Activated CD8-positive, alpha-beta T cell treated with anti-CD3 and anti-CD28 coated beads for 36 hours (primary cell): Measurements from ENCODE around the gene PIAS4. TPM values are rescaled to one million over a fixed set of nuclear protein-coding genes. Genes with fewer than 3 reads are reported as not detected.

Experiments
- ATAC-seq: fragments of 200-7000 bp; cut with Tn5 transposase; one replicate; pipeline ENCODE4 v1.10.0; 2021; ENCODE audit warnings: mild to moderate bottlenecking, moderate library complexity
- CTCF ChIA-PET: fragments of 350-600 bp; sonication (Branson Sonifier 250); formaldehyde crosslinking; loops from one replicate; lab custom pipeline; 2021; ENCODE audit warnings: antibody characterized with exemption; lab: Charles Lee
- POLR2A ChIA-PET: fragments of 350-600 bp; sonication (Branson Sonifier 250); formaldehyde crosslinking; loops from one replicate; lab custom pipeline; 2021; ENCODE audit warnings: antibody characterized with exemption; lab: Charles Lee
- DNase-seq: peaks from one replicate; pipeline ENCODE4 v3.0.0-alpha.2; 2020
- H3K27ac Mint-ChIP-seq: one replicate; pipeline ENCODE4 v1.8.0; 2021; ENCODE audit warnings: mild to moderate bottlenecking, mixed read lengths
- H3K27me3 Mint-ChIP-seq: one replicate; pipeline ENCODE4 v1.8.0; 2021; ENCODE audit warnings: mixed read lengths
- H3K36me3 Mint-ChIP-seq: one replicate; pipeline ENCODE4 v1.8.0; 2021; ENCODE audit warnings: low read depth, mixed read lengths
- H3K4me1 Mint-ChIP-seq: one replicate; pipeline ENCODE4 v1.8.0; 2021; ENCODE audit warnings: low read depth, mixed read lengths
- H3K4me3 Mint-ChIP-seq: one replicate; pipeline ENCODE4 v1.8.0; 2021; ENCODE audit warnings: mild to moderate bottlenecking, moderate library complexity, mixed read lengths
- H3K9me3 Mint-ChIP-seq: one replicate; pipeline ENCODE4 v1.8.0; 2021; ENCODE audit warnings: mixed read lengths
- CTCF ChIP-seq: fragments of 200-600 bp; IDR thresholded peaks from one replicate; pipeline ENCODE4 v1.8.0; 2022; ENCODE audit warnings: antibody characterized with exemption, mild to moderate bottlenecking
- intact Hi-C: fragments of 100-400 bp; cut with micrococcal nuclease; formaldehyde crosslinking; loops from one replicate; pipeline ENCODE4 v1.10.0; 2022
- total RNA-seq, 2 experiments: library from RNA; stranded (reverse); gene quantifications; one replicate each; pipeline ENCODE4 v1.2.3, GENCODE V29; 2021

The PIAS4 gene
- total RNA-seq, 2 experiments from 2014 or later, result 22.2 TPM

DNA sequence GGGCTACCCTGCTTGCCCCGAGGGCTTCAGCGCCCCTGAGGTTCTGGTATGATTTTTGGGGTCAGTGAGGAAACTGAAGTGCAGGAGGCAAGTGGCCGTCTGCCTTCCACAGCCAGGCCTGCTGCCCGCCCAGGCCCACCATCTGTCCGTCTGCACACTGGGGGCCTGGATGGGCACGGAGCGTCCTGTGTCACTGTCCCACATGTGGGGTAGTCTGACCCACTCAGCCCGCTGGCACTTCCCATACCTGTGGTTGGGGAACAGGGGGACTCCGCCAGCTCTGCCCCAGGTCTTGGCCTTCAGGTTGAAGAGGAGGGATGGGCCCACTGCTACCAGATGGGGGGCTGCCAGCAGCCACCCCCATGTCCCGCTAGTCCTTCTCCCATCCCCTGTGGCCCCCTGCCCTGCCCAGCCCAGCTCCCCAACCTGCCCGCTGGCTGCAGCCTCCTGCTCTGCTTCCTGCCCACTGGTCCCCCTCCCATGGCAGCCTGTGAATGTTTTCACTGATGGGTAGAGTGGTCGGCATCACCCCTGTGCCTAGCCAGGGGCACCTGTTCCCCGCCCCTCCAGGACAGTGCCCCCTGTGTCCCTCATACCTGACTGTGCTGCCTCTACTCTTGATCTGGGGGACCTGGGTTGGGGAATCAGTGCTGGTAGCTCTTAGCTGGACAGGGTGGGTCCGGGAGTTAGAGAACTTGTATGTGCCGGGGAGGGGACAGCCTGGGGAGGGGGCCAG is 9.5 kb downstream of the PIAS4 start:
- H3K4me3 Mint-ChIP-seq, result no peak overlapping the region
- ChIA-PET POLR2A (no interaction called here), CTCF (no interaction called here)
- DNase-seq, result no peak
- peaks cover 5% of the 10 kb centered on the region for H3K36me3 Mint-ChIP-seq
- H3K27me3 Mint-ChIP-seq, result no peaks in the 10 kb centered on the region
- peaks cover 5% of the 10 kb centered on the region for H3K4me1 Mint-ChIP-seq
- no peak for ATAC-seq
- H3K9me3 Mint-ChIP-seq, result no peaks in the 10 kb centered on the region
- H3K27ac Mint-ChIP-seq, result no peak overlapping the region
- intact Hi-C loops, result no loop called here
- TF ChIP-seq CTCF, result no peak

DNA sequence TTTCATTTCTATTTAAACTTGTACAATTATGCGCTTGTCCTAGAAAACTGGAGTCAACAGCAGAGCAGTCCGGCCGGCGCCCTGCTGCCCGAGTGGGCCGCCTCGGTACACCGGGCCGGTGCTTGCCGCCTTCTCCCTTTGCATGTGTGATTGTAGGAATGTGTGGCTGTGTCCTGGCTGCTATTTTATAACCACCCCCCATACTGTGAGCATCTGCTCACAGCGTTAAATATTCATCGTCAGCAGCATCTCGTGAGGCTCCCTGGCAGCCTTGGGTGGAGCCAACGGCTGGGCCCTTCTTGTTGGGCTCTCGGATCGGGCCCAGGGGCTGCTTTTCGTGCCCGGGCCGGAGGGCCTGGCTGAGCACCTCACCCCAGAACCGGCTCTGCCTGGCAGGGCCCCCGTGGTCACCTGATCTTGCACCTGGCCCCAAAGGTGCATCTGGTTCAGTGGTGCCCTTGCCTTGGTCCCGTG is 10.6 kb downstream of the PIAS4 start:
- ATAC-seq, result no peak
- H3K4me1 Mint-ChIP-seq, result no peaks in the 10 kb centered on the region
- no peaks in the 10 kb centered on the region for H3K9me3 Mint-ChIP-seq
- H3K4me3 Mint-ChIP-seq, result no peak overlapping the region
- no peak overlapping the region for H3K27ac Mint-ChIP-seq
- POLR2A ChIA-PET, result no interaction called here
- TF ChIP-seq CTCF, result no peak
- CTCF ChIA-PET, result no interaction called here
- H3K27me3 Mint-ChIP-seq, result no peaks in the 10 kb centered on the region
- intact Hi-C loops, result no loop called here
- no peak for DNase-seq
- peaks cover 6% of the 10 kb centered on the region for H3K36me3 Mint-ChIP-seq

- ATAC-seq, result no peak
- H3K27ac Mint-ChIP-seq, result no peak overlapping the region
Measured at GRCh38 chr19:4018775-4019504, 11.4 kb downstream of the PIAS4 start.

DNA sequence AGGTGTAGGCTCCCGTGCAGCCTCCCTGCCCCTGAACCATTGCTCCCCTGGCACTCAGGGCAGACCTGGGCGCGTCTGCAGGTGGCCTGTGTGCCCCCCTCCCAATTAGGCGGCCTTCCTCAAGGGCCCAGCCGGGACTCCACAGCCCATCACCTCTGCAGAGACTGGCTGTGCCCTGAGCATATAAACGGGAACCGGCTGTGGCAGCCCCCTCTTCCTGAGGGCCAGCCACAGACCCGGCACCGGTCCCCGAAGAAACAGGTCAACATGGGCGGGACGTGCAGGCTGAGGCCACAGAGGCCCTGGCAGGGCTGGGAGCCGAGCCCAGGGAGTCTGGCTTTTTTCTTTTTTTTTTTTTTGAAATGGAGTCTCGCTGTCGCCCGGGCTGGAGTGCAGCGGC is 12.0 kb downstream of the PIAS4 start:
- no peaks in the 10 kb centered on the region for H3K4me1 Mint-ChIP-seq
- CTCF ChIA-PET, result no interaction called here
- no peak for DNase-seq

More at GRCh38 chr19:4018775-4019504, 11.4 kb downstream of the PIAS4 start:
- CTCF ChIA-PET, result no interaction called here
- DNase-seq, result no peak
- intact Hi-C loops, result no loop called here
- POLR2A ChIA-PET, result interaction anchor here (1.4 kb wide), 1 partner anchor 11 kb away, joined by 4 read pairs; the partner anchor contains the start of gene PIAS4
- no peaks in the 10 kb centered on the region for H3K9me3 Mint-ChIP-seq
- peaks cover 6% of the 10 kb centered on the region for H3K36me3 Mint-ChIP-seq
- no peaks in the 10 kb centered on the region for H3K4me1 Mint-ChIP-seq
- no peak for TF ChIP-seq CTCF
- H3K27me3 Mint-ChIP-seq, result no peaks in the 10 kb centered on the region
- no peak overlapping the region for H3K4me3 Mint-ChIP-seq

More for the DNA sequence above, 12.0 kb downstream of the PIAS4 start:
- Mint-ChIP-seq H3K27me3 (no peaks in the 10 kb centered on the region), H3K4me3 (no peak overlapping the region), H3K36me3 (peaks cover 6% of the 10 kb centered on the region), H3K27ac (no peak overlapping the region), H3K9me3 (no peaks in the 10 kb centered on the region)
- TF ChIP-seq CTCF, result no peak
- POLR2A ChIA-PET, result interaction anchor here (1.4 kb wide), 1 partner anchor 12 kb away, joined by 4 read pairs; the partner anchor contains the start of gene PIAS4
- intact Hi-C loops, result no loop called here
- ATAC-seq, result no peak
